ENCODE data around the gene FOXO1. TPM values are rescaled to one million over a fixed set of nuclear protein-coding genes. Genes with fewer than 3 reads are reported as not detected.
A peak's percentile ranks its signal among the peaks of the same experiment; 100 is the strongest.

The FOXO1 gene
- total and polyA plus RNA-seq, 2 of the 13 experiments (the other 11 are each of a cell fraction or from before 2014, with no cell fraction given) = 8.1 to 13.1 TPM

- TF ChIP-seq TMF1 (CRISPR knock-in tag; IDR thresholded peaks at IDR 0.05; ENCODE audit: low read depth) (no peak), MYPOP (CRISPR knock-in tag; IDR thresholded peaks at IDR 0.05) (no peak), ZFP90 (CRISPR knock-in tag; IDR thresholded peaks at IDR 0.05; ENCODE audit: borderline replicate concordance) (no peak), GABPA (IDR thresholded peaks at IDR 0.05; ENCODE audit: low read depth, low read length) (no peak), GABPA (CRISPR knock-in tag; IDR thresholded peaks at IDR 0.05; ENCODE audit: low read depth) (no peak), ZFP36L2 (CRISPR knock-in tag; IDR thresholded peaks at IDR 0.05) (no peak), ZNF12 (CRISPR knock-in tag; IDR thresholded peaks at IDR 0.05) (peak; percentile 34; the same call in 1 of the 2 replicates), ZNF3 (CRISPR knock-in tag; IDR thresholded peaks at IDR 0.05) (no peak), ZNF589 (CRISPR knock-in tag; conservative IDR thresholded peaks at IDR 0.05) (no peak), ZNF7 (CRISPR knock-in tag; IDR thresholded peaks at IDR 0.05) (no peak), ZMYM2 (CRISPR knock-in tag; IDR thresholded peaks at IDR 0.05) (peak; percentile 62), DDIT3 (CRISPR knock-in tag; IDR thresholded peaks at IDR 0.05) (no peak), TBL1XR1 (IDR thresholded peaks at IDR 0.05; ENCODE audit: borderline replicate concordance, low read length, partially characterized antibody) (peak; percentile 38)
- TF ChIP-seq, protein P1, sequence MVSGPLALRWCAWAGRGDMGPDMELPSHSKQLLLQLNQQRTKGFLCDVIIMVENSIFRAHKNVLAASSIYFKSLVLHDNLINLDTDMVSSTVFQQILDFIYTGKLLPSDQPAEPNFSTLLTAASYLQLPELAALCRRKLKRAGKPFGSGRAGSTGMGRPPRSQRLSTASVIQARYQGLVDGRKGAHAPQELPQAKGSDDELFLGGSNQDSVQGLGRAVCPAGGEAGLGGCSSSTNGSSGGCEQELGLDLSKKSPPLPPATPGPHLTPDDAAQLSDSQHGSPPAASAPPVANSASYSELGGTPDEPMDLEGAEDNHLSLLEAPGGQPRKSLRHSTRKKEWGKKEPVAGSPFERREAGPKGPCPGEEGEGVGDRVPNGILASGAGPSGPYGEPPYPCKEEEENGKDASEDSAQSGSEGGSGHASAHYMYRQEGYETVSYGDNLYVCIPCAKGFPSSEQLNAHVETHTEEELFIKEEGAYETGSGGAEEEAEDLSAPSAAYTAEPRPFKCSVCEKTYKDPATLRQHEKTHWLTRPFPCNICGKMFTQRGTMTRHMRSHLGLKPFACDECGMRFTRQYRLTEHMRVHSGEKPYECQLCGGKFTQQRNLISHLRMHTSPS (CRISPR knock-in tag; IDR thresholded peaks at IDR 0.05; ENCODE audit: low read depth) = no peak
- TF ChIP-seq, protein P2, sequence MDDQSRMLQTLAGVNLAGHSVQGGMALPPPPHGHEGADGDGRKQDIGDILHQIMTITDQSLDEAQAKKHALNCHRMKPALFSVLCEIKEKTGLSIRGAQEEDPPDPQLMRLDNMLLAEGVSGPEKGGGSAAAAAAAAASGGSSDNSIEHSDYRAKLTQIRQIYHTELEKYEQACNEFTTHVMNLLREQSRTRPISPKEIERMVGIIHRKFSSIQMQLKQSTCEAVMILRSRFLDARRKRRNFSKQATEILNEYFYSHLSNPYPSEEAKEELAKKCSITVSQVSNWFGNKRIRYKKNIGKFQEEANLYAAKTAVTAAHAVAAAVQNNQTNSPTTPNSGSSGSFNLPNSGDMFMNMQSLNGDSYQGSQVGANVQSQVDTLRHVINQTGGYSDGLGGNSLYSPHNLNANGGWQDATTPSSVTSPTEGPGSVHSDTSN (CRISPR knock-in tag; IDR thresholded peaks at IDR 0.05; ENCODE audit: borderline replicate concordance) = no peak
- TF ChIP-seq, protein P3, sequence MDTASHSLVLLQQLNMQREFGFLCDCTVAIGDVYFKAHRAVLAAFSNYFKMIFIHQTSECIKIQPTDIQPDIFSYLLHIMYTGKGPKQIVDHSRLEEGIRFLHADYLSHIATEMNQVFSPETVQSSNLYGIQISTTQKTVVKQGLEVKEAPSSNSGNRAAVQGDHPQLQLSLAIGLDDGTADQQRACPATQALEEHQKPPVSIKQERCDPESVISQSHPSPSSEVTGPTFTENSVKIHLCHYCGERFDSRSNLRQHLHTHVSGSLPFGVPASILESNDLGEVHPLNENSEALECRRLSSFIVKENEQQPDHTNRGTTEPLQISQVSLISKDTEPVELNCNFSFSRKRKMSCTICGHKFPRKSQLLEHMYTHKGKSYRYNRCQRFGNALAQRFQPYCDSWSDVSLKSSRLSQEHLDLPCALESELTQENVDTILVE (CRISPR knock-in tag; IDR thresholded peaks at IDR 0.05) = 0 out of 2 replicates have a peak, but pooled peaks have one; percentile 24
- TF ChIP-seq, protein P4, sequence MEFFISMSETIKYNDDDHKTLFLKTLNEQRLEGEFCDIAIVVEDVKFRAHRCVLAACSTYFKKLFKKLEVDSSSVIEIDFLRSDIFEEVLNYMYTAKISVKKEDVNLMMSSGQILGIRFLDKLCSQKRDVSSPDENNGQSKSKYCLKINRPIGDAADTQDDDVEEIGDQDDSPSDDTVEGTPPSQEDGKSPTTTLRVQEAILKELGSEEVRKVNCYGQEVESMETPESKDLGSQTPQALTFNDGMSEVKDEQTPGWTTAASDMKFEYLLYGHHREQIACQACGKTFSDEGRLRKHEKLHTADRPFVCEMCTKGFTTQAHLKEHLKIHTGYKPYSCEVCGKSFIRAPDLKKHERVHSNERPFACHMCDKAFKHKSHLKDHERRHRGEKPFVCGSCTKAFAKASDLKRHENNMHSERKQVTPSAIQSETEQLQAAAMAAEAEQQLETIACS (CRISPR knock-in tag; IDR thresholded peaks at IDR 0.05) = no peak
- TF ChIP-seq, protein P5, sequence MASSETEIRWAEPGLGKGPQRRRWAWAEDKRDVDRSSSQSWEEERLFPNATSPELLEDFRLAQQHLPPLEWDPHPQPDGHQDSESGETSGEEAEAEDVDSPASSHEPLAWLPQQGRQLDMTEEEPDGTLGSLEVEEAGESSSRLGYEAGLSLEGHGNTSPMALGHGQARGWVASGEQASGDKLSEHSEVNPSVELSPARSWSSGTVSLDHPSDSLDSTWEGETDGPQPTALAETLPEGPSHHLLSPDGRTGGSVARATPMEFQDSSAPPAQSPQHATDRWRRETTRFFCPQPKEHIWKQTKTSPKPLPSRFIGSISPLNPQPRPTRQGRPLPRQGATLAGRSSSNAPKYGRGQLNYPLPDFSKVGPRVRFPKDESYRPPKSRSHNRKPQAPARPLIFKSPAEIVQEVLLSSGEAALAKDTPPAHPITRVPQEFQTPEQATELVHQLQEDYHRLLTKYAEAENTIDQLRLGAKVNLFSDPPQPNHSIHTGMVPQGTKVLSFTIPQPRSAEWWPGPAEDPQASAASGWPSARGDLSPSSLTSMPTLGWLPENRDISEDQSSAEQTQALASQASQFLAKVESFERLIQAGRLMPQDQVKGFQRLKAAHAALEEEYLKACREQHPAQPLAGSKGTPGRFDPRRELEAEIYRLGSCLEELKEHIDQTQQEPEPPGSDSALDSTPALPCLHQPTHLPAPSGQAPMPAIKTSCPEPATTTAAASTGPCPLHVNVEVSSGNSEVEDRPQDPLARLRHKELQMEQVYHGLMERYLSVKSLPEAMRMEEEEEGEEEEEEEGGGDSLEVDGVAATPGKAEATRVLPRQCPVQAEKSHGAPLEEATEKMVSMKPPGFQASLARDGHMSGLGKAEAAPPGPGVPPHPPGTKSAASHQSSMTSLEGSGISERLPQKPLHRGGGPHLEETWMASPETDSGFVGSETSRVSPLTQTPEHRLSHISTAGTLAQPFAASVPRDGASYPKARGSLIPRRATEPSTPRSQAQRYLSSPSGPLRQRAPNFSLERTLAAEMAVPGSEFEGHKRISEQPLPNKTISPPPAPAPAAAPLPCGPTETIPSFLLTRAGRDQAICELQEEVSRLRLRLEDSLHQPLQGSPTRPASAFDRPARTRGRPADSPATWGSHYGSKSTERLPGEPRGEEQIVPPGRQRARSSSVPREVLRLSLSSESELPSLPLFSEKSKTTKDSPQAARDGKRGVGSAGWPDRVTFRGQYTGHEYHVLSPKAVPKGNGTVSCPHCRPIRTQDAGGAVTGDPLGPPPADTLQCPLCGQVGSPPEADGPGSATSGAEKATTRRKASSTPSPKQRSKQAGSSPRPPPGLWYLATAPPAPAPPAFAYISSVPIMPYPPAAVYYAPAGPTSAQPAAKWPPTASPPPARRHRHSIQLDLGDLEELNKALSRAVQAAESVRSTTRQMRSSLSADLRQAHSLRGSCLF (CRISPR knock-in tag; IDR thresholded peaks at IDR 0.05; ENCODE audit: borderline replicate concordance) = no peak
These were observed 102.0 kb downstream of the FOXO1 start (continued) for GRCh38 chr13:40564342-40565001.
